ENCODE results near the gene TMBIM6.

GRCh38 chr12:49741882-49742620, 694 bp downstream of the TMBIM6 start:
- TF ChIP-seq CTCF (IDR thresholded peaks at IDR 0.05 in 4 of 5, conservative IDR thresholded peaks at IDR 0.05 in 1 of 5) (no peak), POLR2A (IDR thresholded peaks at IDR 0.05) (peak in 1 of 2 donors; percentile 5)
